ENCODE measurements around the gene VSIR. TPM values are rescaled to one million over a fixed set of nuclear protein-coding genes. Genes with fewer than 3 reads are reported as not detected.

Gene VSIR
- total RNA-seq, 4 donors from 2014 or later = 20.0 to 27.2 (median 21.3) TPM

DNA sequence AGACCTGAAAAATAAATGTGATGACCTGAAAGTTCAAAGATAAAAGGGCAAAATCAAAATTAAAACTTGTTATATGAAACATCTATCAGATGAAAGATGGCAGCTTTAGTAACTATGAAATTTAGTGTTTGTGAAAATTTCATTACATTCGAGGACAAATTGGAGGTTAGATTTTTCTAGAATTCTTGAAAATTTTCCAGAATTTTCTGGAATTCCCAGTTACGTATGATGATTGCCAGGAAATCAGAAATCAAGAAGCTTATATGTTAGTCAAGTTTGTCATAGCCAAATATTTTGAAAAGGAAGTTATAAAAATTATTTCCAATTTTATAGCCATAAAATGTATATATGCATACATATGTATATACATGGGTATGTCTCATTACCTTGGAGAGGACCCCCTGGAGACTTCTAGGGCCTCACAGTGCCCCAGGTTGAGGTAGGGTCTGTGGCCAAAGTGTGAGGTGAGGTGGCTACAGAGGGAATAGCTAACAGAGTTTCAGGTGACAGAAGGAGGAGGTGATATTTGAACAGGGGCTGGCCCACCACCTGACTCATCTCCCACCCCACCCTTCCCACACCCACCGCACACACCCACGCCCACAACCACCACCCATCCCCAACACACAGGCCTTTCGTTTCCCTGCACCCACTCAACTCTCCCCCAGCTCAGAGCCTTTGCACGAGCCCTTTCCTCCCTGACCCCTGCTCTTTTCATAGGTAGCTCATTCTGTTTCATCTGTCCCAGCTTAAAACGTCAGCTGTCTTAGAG is 75.2 kb downstream of the VSIR start:
- Histone ChIP-seq H3K9me3 (no peaks in the 10 kb centered on the region), H3K27me3 (no peaks in the 10 kb centered on the region), H3K4me3 (replicated peaks in 1 of 3) (no peak overlapping the region), H3K27ac (no peak overlapping the region), H3K36me3 (no peaks in the 10 kb centered on the region), H3K4me1 (peaks cover 0 to 19% of the 10 kb centered on the region in 2 donors)
- WGBS, 2 donors = 69 to 79% methylated on average over 7 of the region's 7 CpGs
- intact Hi-C loops (cut with DNase I) = no loop called here
- TF ChIP-seq POLR2A (IDR thresholded peaks at IDR 0.05) (no peak), CTCF (IDR thresholded peaks at IDR 0.05) (no peak)
- no peak for DNase-seq

Small RNA genes within 50 kb of the gene (microRNA-seq; reads per million reads assigned to microRNA genes)
- not detected for gene MIR7152

Small RNA genes within 50 kb of the gene (small RNA-seq; reads per million reads assigned to genes)
- gene MIR7152 = not detected

Other genes starting within 250 kb of the VSIR start
- not detected for gene C10orf105, start 53.7 kb downstream of the VSIR start, total RNA-seq
- 1,000 to 10,000 TPM in 3 of 4 donors, 100 to 1,000 TPM in 1; 978 to 1,211 (median 1,123) TPM for gene PSAP, start 77.7 kb upstream of the VSIR start, total RNA-seq
- gene CHST3, start 190.9 kb upstream of the VSIR start, total RNA-seq = 10 to 100 TPM in 3 of 4 donors, 1 to 10 TPM in 1; 8.6 to 16.9 (median 14.0) TPM